Measurements from ENCODE around the gene HSF2. TPM values are rescaled to one million over a fixed set of nuclear protein-coding genes. Genes with fewer than 3 reads are reported as not detected.

The HSF2 gene
- polyA plus RNA-seq, 4 donors, result 28.6 to 35.3 (median 34.7) TPM

GRCh38 chr6:122394016-122394415, 5.4 kb upstream of the HSF2 start:
- no peak for DNase-seq (ENCODE audit: low read depth in 4 of 4, low spot score in 3 of 4)

GRCh38 chr6:122399055-122399347, 451 bp upstream of the HSF2 start:
- DNase-seq (ENCODE audit: low read depth in 4 of 4, low spot score in 3 of 4), result no peak

GRCh38 chr6:122400121-122400450, 634 bp downstream of the HSF2 start:
- no peak for DNase-seq (ENCODE audit: low read depth in 4 of 4, low spot score in 3 of 4)

GRCh38 chr6:122400462-122401089, 1.1 kb downstream of the HSF2 start:
- DNase-seq (ENCODE audit: low read depth in 4 of 4, low spot score in 3 of 4), result no peak

GRCh38 chr6:122401104-122401503, 1.7 kb downstream of the HSF2 start:
- no peak for DNase-seq (ENCODE audit: low read depth in 4 of 4, low spot score in 3 of 4)

GRCh38 chr6:122404444-122404843, 5.0 kb downstream of the HSF2 start:
- DNase-seq (ENCODE audit: low read depth in 4 of 4, low spot score in 3 of 4), result no peak

- no peak for DNase-seq (ENCODE audit: low read depth in 4 of 4, low spot score in 3 of 4)
These were observed 6.0 kb downstream of the HSF2 start for GRCh38 chr6:122405417-122405816.

GRCh38 chr6:122406187-122406586, 6.7 kb downstream of the HSF2 start:
- DNase-seq (ENCODE audit: low read depth in 4 of 4, low spot score in 3 of 4), result no peak

GRCh38 chr6:122407712-122408111, 8.3 kb downstream of the HSF2 start:
- no peak for DNase-seq (ENCODE audit: low read depth in 4 of 4, low spot score in 3 of 4)

- no peak for DNase-seq (ENCODE audit: low read depth in 4 of 4, low spot score in 3 of 4)
These were observed 8.8 kb downstream of the HSF2 start for GRCh38 chr6:122408240-122408639.

- DNase-seq (ENCODE audit: low read depth in 4 of 4, low spot score in 3 of 4), result no peak
These were observed 9.4 kb downstream of the HSF2 start for GRCh38 chr6:122408702-122409458.

- DNase-seq (ENCODE audit: low read depth in 4 of 4, low spot score in 3 of 4), result no peak
These were observed 12.5 kb downstream of the HSF2 start for GRCh38 chr6:122412001-122412400.

- DNase-seq (ENCODE audit: low read depth in 4 of 4, low spot score in 3 of 4), result no peak
These were observed 17.4 kb downstream of the HSF2 start for GRCh38 chr6:122416825-122417224.

GRCh38 chr6:122422003-122422402, 22.6 kb downstream of the HSF2 start:
- no peak for DNase-seq (ENCODE audit: low read depth in 4 of 4, low spot score in 3 of 4)

GRCh38 chr6:122422614-122423267, 23.3 kb downstream of the HSF2 start:
- DNase-seq (ENCODE audit: low read depth in 4 of 4, low spot score in 3 of 4), result no peak

- no peak for DNase-seq (ENCODE audit: low read depth in 4 of 4, low spot score in 3 of 4)
These were observed 24.3 kb downstream of the HSF2 start for GRCh38 chr6:122423734-122424133.

- no peak for DNase-seq (ENCODE audit: low read depth in 4 of 4, low spot score in 3 of 4)
These were observed 27.1 kb downstream of the HSF2 start for GRCh38 chr6:122426597-122426996.

- DNase-seq (ENCODE audit: low read depth in 4 of 4, low spot score in 3 of 4), result no peak
These were observed 29.3 kb downstream of the HSF2 start for GRCh38 chr6:122428781-122429180.

GRCh38 chr6:122429323-122429722, 29.9 kb downstream of the HSF2 start:
- no peak for DNase-seq (ENCODE audit: low read depth in 4 of 4, low spot score in 3 of 4)

- DNase-seq (ENCODE audit: low read depth in 4 of 4, low spot score in 3 of 4), result no peak
These were observed 32.3 kb downstream of the HSF2 start for GRCh38 chr6:122431780-122432179.

GRCh38 chr6:122432816-122433215, 33.4 kb downstream of the HSF2 start:
- DNase-seq (ENCODE audit: low read depth in 4 of 4, low spot score in 3 of 4), result no peak

GRCh38 chr6:122438975-122439374, 39.5 kb downstream of the HSF2 start:
- no peak for DNase-seq (ENCODE audit: low read depth in 4 of 4, low spot score in 3 of 4)

All from right renal pelvis (tissue), 4 donors.